CD4-positive, alpha-beta T cell treated with Interferon gamma for 1 hour (primary cell): ENCODE data around the gene CCDC83.

Experiments used
- DNase-seq: peaks from one replicate; pipeline ENCODE4 v3.0.0-alpha.2; 2020

Gene CCDC83

DNA sequence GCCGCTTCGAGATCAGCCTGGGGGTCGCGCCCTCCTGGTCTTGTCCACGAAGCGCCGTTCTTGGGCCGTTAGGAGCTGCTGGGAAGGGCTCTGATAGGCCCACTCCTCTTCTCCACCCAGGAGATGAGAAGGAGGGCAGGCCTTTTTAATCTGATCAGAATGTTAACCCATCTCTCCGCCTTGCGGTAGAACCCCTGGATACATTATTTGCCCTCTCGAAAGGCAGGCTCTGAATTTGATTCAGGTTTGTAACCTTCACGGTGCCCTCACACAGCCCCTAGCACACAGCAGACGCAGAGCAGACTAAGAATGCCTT lies at the start of gene CCDC83:
TSS of gene CCDC83 (plus strand) at position 43 of the 316 bp plus-strand sequence. CDS start 9,741 bp downstream, outside the sequence.
- no peak for DNase-seq

DNA sequence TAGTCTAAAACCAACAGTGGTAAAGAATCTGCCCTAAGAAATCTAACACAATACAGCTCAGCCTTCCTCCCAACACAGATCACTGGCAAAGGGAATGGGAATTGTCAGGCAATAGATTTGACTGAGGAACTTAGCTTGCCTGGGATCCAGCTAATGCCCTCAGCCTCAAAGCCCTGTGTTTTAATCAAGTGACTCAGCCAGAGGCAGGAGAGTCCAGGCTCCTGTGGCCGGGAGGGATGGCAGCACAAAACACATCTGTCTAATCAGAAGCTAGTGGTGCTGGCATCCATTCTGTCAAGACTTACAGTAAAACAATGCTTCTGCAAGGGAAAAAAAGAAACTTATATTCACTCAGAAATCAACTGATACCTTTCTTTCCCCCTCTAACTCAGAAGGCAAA lies 49.8 kb upstream of the CCDC83 start:
- DNase-seq = no peak

- no peak for DNase-seq
Measured at GRCh38 chr11:85806016-85806415, 49.2 kb upstream of the CCDC83 start.

- no peak for DNase-seq
Measured at GRCh38 chr11:85806876-85807275, 48.3 kb upstream of the CCDC83 start.

DNA sequence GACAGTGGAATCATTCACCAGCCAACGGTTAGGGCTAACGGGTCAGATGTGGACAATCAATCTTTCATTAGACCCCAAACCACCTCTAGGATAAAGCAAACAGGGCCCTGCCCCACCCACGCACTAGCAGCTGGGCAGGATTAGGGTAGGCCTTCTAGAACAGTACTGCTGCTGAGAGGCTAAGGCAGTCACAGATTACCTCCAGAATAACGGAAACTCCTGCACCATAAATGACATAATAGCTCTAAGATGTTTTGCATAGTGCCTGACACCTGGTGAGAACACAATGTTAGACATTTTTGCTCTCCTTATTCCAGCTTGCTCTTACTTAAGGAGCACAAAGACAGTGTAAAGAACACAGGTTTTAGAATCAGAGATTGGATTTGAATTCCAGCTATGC lies 46.0 kb upstream of the CCDC83 start:
- DNase-seq = no peak

GRCh38 chr11:85809863-85810262 lies 45.3 kb upstream of the CCDC83 start:
- DNase-seq = no peak

DNA sequence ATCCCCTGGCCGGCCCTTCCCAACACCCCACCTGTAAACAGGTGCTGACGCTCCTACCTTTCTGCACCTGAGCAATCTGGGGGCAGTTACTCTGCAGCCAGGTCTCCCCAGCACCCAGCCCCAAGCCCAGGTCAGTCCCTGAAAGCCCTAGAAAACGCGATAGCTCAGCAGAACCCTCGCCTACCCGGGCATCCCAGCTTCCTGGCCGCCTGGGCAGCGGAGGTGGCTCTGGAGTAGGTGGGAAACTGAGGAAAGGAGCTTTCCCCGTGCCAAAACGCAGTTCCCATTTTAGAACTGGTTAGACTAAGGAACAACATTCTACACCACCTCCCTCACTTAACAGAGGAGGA lies 44.7 kb upstream of the CCDC83 start:
- no peak for DNase-seq

- DNase-seq = peak; percentile 74
Measured at GRCh38 chr11:85810871-85811611, 44.1 kb upstream of the CCDC83 start, which contains the start of gene SYTL2. Gene SYTL2, minus strand, starts transcription at chr11:85811141. Its CDS starts 53,416 bp downstream, at chr11:85757725.

DNA sequence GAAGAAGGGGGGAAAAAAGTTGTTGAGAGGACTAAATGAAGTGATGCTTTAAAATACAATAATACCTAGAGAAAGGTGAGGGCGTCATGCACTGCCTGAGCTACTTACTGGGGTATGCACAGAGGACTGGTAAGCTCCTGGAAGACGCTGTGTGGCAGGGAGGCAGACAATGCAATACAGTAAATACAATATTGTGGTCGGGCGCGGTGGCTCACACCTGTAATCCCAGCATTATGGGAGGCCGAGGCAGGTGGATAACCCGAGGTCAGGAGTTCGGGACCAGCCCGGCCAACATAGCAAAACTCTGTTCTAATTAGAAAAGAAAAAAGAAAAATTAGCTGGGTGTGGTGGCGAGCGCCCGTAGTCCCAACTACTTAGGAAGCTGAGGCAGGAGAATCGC lies 43.6 kb upstream of the CCDC83 start:
- DNase-seq = no peak

GRCh38 chr11:85813721-85814120 lies 41.5 kb upstream of the CCDC83 start:
- DNase-seq = no peak

DNA sequence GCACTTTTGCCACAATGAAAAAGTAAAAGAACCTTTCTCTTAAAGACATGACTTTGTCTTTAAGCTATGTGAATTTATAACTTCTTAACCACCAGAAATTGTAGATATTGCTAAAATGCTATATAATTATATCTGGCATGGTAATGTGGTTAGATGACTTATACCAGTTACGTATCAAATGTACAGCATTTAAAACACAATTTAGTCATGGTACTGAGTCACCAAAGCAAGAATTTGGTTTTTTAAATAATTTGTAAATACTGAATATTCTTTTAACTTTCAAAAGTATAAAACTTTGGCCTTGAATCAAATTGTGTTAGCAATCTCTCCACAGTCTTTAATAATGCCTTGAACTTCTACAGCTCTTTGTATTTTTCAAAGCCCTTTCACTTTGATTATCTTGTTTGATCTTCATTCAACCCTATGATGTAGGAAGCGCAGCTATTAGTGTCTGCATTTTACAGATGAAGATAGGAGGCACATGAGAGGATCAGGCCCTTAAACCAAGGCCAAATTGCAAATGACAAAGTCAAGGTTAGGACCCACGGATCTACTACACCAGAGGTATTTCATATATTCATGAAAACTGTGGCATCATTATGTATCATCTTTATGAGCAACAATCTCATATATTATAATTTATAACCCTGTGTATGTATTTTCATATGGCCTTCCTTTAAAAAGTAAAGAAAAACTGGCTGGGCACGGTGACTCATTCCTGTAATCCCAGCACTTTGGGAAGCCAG lies 39.8 kb upstream of the CCDC83 start:
- DNase-seq = no peak

DNA sequence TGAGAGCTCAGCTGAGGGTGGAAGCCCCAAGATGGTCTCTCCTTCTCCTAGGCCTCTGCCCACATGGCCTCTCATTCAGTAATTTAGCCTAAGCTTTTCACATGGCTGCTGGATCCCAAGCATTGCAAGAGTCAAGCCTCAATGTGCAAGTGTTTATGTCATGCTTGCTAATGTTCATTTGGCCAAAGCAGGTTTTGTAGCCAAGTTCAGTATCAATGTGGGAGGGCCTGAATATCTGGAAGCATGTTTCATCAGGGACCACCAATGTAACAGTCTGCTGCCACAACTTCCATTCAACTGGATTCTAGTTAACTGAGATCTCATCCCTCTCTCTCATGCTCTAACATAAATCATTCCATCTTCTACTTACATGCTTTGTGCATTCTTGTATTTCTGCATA lies 35.7 kb upstream of the CCDC83 start:
- DNase-seq = no peak

GRCh38 chr11:85821636-85822035 lies 33.5 kb upstream of the CCDC83 start:
- no peak for DNase-seq

GRCh38 chr11:85822814-85823213 lies 32.4 kb upstream of the CCDC83 start:
- no peak for DNase-seq

GRCh38 chr11:85823816-85824215 lies 31.4 kb upstream of the CCDC83 start:
- peak; percentile 69 for DNase-seq

DNA sequence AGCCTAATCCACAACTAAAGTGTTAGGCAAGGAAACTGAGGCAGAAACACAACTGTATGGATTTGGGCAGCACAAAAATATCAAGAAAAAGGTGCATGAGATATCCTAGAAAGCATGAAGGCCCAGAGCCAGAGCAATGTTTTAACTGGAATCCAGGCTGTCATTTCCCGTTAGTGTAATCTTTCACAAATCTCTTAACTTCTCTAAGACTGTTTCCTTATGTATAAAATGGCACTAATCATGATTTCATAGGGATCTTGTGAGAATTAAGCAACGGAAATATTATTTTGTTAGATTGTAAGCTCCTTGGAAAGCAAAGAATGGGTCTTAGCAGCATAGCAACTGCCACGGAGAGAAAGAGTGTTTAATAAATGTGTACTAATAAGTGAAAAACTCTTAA lies 29.6 kb upstream of the CCDC83 start:
- DNase-seq = no peak

- no peak for DNase-seq
Measured at GRCh38 chr11:85826116-85826855, 28.9 kb upstream of the CCDC83 start.

DNA sequence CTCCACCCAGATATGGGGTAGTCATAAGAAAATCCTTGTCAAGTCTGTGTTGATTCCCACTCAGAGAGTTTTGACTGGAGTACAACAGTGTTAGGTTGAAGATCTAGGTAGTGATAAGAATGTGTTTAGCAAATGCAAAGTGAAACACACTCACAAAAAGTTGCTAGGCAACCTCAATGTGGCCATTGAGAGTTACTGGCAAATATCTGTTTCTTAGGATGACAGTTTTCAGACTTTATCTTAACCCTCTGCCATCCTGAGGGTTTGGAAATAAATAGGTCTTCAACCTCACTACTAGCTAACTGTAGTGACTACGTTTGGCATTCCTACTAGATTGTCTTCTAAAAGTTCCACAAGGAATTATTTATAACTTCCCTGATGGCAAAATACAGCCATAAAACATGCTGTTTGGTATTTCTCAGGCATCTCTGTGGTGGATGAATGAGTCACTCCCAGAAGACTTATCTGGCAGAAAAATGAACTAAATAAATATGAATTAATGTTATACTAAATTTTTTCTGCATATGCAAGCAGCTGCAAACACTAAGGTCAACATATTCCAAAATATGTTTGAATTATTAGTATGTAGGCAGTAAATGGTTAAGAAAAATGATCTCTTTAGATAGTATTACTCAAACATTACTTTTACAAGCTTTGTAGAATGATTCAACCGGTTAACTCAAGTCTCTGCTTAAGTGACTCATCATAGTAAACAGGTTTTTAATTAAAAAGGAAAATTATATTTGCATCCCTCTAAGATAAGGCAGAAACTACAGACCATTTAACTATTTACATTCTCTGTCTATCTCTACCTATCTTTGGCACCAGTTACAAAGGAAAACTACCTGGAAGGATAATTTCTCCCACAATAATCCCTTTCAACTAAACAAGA lies 27.2 kb upstream of the CCDC83 start:
- DNase-seq = no peak

- no peak for DNase-seq
Measured at GRCh38 chr11:85828640-85828978, 26.6 kb upstream of the CCDC83 start.

- no peak for DNase-seq
Measured at GRCh38 chr11:85829172-85829571, 26.0 kb upstream of the CCDC83 start.

DNA sequence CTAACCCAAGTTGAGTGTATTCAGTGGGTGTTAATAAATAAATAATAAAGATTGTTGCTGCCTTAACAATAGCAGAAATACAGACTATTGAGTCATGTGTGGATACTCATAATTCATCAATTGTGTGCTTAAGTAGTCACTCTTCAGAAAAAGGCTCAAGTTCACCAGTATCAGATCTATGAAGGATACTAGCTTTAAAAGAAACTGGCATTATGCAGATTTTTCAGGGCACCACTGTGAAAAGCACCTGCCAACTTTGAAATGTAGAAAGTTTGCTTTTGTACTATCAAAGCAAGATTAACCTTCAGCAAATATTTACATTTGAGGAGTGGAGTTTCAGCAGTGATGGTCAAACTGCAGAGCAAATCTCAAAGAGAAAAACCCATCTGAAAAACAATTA lies 24.1 kb upstream of the CCDC83 start:
- DNase-seq = no peak

- no peak for DNase-seq
Measured at GRCh38 chr11:85835263-85835662, 19.9 kb upstream of the CCDC83 start.

- DNase-seq = no peak
Measured at GRCh38 chr11:85835729-85836128, 19.5 kb upstream of the CCDC83 start.
